GM23338 (cell line): Measurements from ENCODE around the gene CAMSAP1. TPM values are rescaled to one million over a fixed set of nuclear protein-coding genes. Genes with fewer than 3 reads are reported as not detected.

ENCODE experiments used
- ATAC-seq: fragments of 200-7000 bp; cut with Tn5 transposase; 3 replicates; pipeline ENCODE4 v1.9.1; 2020
- DNase-seq: peaks from one replicate; pipeline ENCODE4 v3.0.0-alpha.2; 2015; ENCODE audit warnings: low spot score
- H2AFZ ChIP-seq: fragments of 200-600 bp; sonication (generic); 2 replicates; pipeline ENCODE4 v1.8.0; 2016; ENCODE audit warnings: antibody characterized with exemption, mild to moderate bottlenecking, moderate library complexity
- H3F3A ChIP-seq: fragments of 200-600 bp; sonication (generic); replicated peaks from 2 replicates; pipeline ENCODE4 v1.8.0; 2017; ENCODE audit warnings: antibody characterized with exemption, mixed run types, low read depth
- H3K27ac ChIP-seq: fragments of 200-600 bp; sonication (generic); 2 replicates; pipeline ENCODE4 v1.6.1; 2016; ENCODE audit warnings: low read depth
- H3K27me3 ChIP-seq: fragments of 200-600 bp; sonication (generic); 2 replicates; pipeline ENCODE4 v1.8.0; 2016; ENCODE audit warnings: mild to moderate bottlenecking, mixed run types, moderate library complexity; ENCODE audit not compliant: insufficient read depth
- H3K36me3 ChIP-seq: fragments of 200-600 bp; sonication (generic); 2 replicates; pipeline ENCODE4 v1.8.0; 2016; ENCODE audit warnings: mild to moderate bottlenecking; ENCODE audit not compliant: insufficient read depth
- H3K4me1 ChIP-seq: fragments of 200-600 bp; sonication (generic); 2 replicates; pipeline ENCODE4 v1.8.0; 2016; ENCODE audit warnings: mild to moderate bottlenecking, moderate library complexity; ENCODE audit not compliant: insufficient read depth
- H3K4me2 ChIP-seq: fragments of 200-600 bp; sonication (generic); 2 replicates; pipeline ENCODE4 v1.7.1; 2017; ENCODE audit warnings: mixed run types
- H3K4me3 ChIP-seq: fragments of 200-600 bp; sonication (generic); 2 replicates; pipeline ENCODE4 v1.6.1; 2016; ENCODE audit warnings: mixed run types
- H3K79me2 ChIP-seq: fragments of 200-600 bp; sonication (generic); replicated peaks from 2 replicates; pipeline ENCODE4 v1.8.0; 2017; ENCODE audit warnings: mild to moderate bottlenecking; ENCODE audit not compliant: insufficient read depth
- H3K9me2 ChIP-seq: fragments of 200-600 bp; sonication (generic); 2 replicates; pipeline ENCODE4 v1.8.0; 2017; ENCODE audit not compliant: insufficient read depth
- H4K20me1 ChIP-seq: fragments of 200-600 bp; sonication (generic); replicated peaks from 2 replicates; pipeline ENCODE4 v1.8.0; 2017; ENCODE audit warnings: mild to moderate bottlenecking; ENCODE audit not compliant: insufficient read depth
- H3K27ac Mint-ChIP-seq: 2 replicates; pipeline ENCODE4 v1.8.0; 2020; ENCODE audit warnings: inconsistent platforms, mild to moderate bottlenecking, moderate library complexity, mixed read lengths
- H3K27me3 Mint-ChIP-seq: 3 replicates; pipeline ENCODE4 v1.8.0; 2022; ENCODE audit warnings: low read depth, mild to moderate bottlenecking, moderate library complexity, mixed read lengths, inconsistent platforms; ENCODE audit not compliant: insufficient read depth, poor library complexity
- H3K36me3 Mint-ChIP-seq: 3 replicates; pipeline ENCODE4 v1.8.0; 2021; ENCODE audit warnings: low read depth, mild to moderate bottlenecking, inconsistent platforms, moderate library complexity, mixed read lengths
- H3K4me1 Mint-ChIP-seq: 3 replicates; pipeline ENCODE4 v1.8.0; 2020; ENCODE audit warnings: mild to moderate bottlenecking, inconsistent platforms, mixed read lengths
- H3K4me3 Mint-ChIP-seq: 3 replicates; pipeline ENCODE4 v1.8.0; 2021; ENCODE audit warnings: moderate library complexity, mild to moderate bottlenecking, inconsistent platforms, mixed read lengths
- H3K9me3 Mint-ChIP-seq: 3 replicates; pipeline ENCODE4 v1.8.0; 2020; ENCODE audit warnings: moderate library complexity, mild to moderate bottlenecking, inconsistent platforms, mixed read lengths
- CREB1 ChIP-seq: fragments of 250-450 bp; sonication (Bioruptor Pico); IDR thresholded peaks from 2 replicates; pipeline ENCODE4 v1.5.0; 2020; ENCODE audit warnings: low read depth, mild to moderate bottlenecking, moderate library complexity
- EZH2 ChIP-seq: fragments of 200-600 bp; sonication (generic); IDR thresholded peaks from one replicate; pipeline ENCODE4 v1.8.0; 2017; ENCODE audit warnings: antibody characterized with exemption, mild to moderate bottlenecking, low read depth; ENCODE audit not compliant: unreplicated experiment
- EZH2phosphoT487 ChIP-seq: fragments of 200-600 bp; sonication (generic); IDR thresholded peaks from one replicate; pipeline ENCODE4 v1.8.1; 2018; ENCODE audit warnings: antibody characterized with exemption; ENCODE audit not compliant: unreplicated experiment
- JUNB ChIP-seq: IDR thresholded peaks from one replicate; pipeline ENCODE4 v1.6.1; 2016; ENCODE audit warnings: antibody characterized with exemption; ENCODE audit not compliant: unreplicated experiment
- NANOG ChIP-seq: IDR thresholded peaks from 2 replicates; pipeline ENCODE4 v1.6.1; 2016; ENCODE audit warnings: antibody characterized with exemption, borderline replicate concordance
- POLR2AphosphoS5 ChIP-seq: IDR thresholded peaks from 2 replicates; pipeline ENCODE4 v1.6.1; 2016; ENCODE audit warnings: antibody characterized with exemption, low read depth
- ZNF114 ChIP-seq: fragments of 250-450 bp; sonication (Bioruptor Pico); IDR thresholded peaks from 2 replicates; pipeline ENCODE4 v1.5.0; 2020; ENCODE audit warnings: mild to moderate bottlenecking, moderate library complexity
- ZNF331 ChIP-seq: fragments of 250-450 bp; sonication (Bioruptor Pico); IDR thresholded peaks from 2 replicates; pipeline ENCODE4 v1.5.0; 2020; ENCODE audit warnings: low read depth, mild to moderate bottlenecking, moderate library complexity
- polyA plus RNA-seq: library from polyadenylated mRNA; unstranded; fragments of >200 nt; fragmentation: Nextera tagmentation; extraction: Ambion mirVana; gene quantifications from 2 replicates; pipeline ENCODE4 v1.2.1, GENCODE V29; 2016
- total RNA-seq: library from RNA; depleted of rRNA; stranded (reverse); fragments of >200 nt; shearing (Covaris generic); gene quantifications from 2 replicates; pipeline ENCODE4 v1.2.3, GENCODE V29; 2014
- TF ChIP-seq, protein P1 (sequence below), 2 experiments: fragments of 200-600 bp in 1 of 2; sonication (generic) in 1 of 2; conservative IDR thresholded peaks; 2 replicates each; pipeline versions ENCODE4 v1.5.1 to v1.6.1; 2016 to 2017; ENCODE audit warnings: antibody characterized with exemption in 2 of 2, low read depth in 2 of 2, mild to moderate bottlenecking in 2 of 2, moderate library complexity in 1 of 2
- TF ChIP-seq, protein P2 (sequence below): IDR thresholded peaks from 2 replicates; pipeline ENCODE4 v1.6.1; 2016; ENCODE audit warnings: antibody characterized with exemption
- TF ChIP-seq, protein P3 (sequence below): IDR thresholded peaks from one replicate; pipeline ENCODE4 v1.6.1; 2018; ENCODE audit warnings: antibody characterized with exemption; ENCODE audit not compliant: unreplicated experiment

The CAMSAP1 gene
- total and polyA plus RNA-seq, 2 experiments from 2014 or later = 6.9 to 75.4 TPM

DNA sequence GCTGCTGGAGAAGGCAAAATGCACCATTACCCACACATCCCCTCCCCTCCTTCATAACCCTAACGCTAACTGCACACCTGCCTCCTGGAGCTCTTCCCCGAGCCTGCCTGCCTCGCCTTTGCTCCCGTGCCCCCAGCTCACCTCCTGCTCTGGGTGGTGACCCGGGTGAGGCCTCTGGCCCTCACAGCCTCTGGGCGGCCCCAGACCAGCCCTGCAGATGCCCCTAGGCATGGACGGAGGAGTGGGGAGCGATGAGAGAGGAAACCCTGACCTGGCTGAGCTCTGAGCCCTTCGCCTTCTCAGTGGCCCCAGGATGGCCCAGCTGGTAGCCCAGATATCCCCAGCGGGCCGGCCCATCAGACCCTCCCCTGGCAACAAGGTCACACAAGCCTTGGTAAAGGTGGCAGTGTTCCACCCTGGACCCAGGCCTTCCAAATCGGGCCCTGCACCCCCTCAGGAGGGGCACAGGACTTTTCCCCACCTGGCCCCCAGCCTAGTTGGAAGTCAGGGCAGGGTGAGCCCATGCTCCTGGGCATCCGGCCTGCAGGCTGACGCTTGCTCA is 14.5 kb upstream of the CAMSAP1 start (continued):
- TF ChIP-seq, protein P1, sequence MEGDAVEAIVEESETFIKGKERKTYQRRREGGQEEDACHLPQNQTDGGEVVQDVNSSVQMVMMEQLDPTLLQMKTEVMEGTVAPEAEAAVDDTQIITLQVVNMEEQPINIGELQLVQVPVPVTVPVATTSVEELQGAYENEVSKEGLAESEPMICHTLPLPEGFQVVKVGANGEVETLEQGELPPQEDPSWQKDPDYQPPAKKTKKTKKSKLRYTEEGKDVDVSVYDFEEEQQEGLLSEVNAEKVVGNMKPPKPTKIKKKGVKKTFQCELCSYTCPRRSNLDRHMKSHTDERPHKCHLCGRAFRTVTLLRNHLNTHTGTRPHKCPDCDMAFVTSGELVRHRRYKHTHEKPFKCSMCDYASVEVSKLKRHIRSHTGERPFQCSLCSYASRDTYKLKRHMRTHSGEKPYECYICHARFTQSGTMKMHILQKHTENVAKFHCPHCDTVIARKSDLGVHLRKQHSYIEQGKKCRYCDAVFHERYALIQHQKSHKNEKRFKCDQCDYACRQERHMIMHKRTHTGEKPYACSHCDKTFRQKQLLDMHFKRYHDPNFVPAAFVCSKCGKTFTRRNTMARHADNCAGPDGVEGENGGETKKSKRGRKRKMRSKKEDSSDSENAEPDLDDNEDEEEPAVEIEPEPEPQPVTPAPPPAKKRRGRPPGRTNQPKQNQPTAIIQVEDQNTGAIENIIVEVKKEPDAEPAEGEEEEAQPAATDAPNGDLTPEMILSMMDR (conservative IDR thresholded peaks at IDR 0.05; ENCODE audit: low read depth in 2 of 2) = no peak
- TF ChIP-seq, protein P2, sequence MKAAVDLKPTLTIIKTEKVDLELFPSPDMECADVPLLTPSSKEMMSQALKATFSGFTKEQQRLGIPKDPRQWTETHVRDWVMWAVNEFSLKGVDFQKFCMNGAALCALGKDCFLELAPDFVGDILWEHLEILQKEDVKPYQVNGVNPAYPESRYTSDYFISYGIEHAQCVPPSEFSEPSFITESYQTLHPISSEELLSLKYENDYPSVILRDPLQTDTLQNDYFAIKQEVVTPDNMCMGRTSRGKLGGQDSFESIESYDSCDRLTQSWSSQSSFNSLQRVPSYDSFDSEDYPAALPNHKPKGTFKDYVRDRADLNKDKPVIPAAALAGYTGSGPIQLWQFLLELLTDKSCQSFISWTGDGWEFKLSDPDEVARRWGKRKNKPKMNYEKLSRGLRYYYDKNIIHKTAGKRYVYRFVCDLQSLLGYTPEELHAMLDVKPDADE = no peak
- TF ChIP-seq CREB1 (CRISPR knock-in tag) (no peak), ZNF114 (CRISPR knock-in tag) (no peak), ZNF331 (no peak), JUNB (no peak), POLR2AphosphoS5 (no peak), EZH2phosphoT487 (no peak), NANOG (no peak)
- TF ChIP-seq, protein P3, sequence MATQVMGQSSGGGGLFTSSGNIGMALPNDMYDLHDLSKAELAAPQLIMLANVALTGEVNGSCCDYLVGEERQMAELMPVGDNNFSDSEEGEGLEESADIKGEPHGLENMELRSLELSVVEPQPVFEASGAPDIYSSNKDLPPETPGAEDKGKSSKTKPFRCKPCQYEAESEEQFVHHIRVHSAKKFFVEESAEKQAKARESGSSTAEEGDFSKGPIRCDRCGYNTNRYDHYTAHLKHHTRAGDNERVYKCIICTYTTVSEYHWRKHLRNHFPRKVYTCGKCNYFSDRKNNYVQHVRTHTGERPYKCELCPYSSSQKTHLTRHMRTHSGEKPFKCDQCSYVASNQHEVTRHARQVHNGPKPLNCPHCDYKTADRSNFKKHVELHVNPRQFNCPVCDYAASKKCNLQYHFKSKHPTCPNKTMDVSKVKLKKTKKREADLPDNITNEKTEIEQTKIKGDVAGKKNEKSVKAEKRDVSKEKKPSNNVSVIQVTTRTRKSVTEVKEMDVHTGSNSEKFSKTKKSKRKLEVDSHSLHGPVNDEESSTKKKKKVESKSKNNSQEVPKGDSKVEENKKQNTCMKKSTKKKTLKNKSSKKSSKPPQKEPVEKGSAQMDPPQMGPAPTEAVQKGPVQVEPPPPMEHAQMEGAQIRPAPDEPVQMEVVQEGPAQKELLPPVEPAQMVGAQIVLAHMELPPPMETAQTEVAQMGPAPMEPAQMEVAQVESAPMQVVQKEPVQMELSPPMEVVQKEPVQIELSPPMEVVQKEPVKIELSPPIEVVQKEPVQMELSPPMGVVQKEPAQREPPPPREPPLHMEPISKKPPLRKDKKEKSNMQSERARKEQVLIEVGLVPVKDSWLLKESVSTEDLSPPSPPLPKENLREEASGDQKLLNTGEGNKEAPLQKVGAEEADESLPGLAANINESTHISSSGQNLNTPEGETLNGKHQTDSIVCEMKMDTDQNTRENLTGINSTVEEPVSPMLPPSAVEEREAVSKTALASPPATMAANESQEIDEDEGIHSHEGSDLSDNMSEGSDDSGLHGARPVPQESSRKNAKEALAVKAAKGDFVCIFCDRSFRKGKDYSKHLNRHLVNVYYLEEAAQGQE = no peak

DNA sequence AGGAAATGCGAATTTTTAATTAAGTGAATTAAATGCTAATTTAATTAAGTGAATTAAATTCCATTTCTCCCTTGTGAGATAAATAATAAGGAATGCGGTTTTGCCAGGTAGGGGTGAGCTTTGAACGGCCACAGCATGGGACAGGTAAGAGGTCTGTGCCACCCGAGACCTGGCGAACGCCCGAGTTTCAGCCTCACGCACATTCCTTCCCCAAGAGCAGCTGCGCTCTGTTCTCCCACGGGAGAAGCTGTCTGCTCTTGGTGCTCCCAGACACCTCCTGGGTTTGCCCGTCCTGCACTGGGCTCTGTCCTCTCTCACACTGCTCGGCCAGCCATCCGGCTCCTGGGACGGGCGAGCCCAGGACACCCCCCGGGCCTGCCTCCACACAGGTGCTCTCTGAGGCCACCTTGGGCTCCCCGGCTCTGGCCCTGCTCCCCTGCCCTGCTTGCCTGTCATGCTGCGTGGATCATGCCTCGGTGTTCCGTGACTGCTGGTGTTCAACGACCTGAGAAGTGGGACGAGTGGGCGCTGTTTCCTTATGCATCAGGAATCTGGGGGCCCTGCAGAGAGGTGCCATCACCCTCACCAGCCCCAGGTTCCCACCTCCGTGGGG is 13.7 kb upstream of the CAMSAP1 start:
- Histone ChIP-seq H3K27ac (no peak overlapping the region), H3F3A (0 out of 2 replicates have a peak, but pooled peaks cover 2% of the 10 kb centered on the region), H3K4me2 (no peak overlapping the region), H2AFZ (no peak overlapping the region), H3K4me3 (no peak overlapping the region), H3K9me2 (no peaks in the 10 kb centered on the region), H4K20me1 (no peaks in the 10 kb centered on the region), H3K36me3 (peaks cover 14% of the 10 kb centered on the region), H3K4me1 (no peaks in the 10 kb centered on the region), H3K79me2 (no peaks in the 10 kb centered on the region), H3K27me3 (0 out of 2 replicates have a peak, but pooled peaks cover 6% of the 10 kb centered on the region)
- Mint-ChIP-seq H3K9me3 (peaks cover 41% of the 10 kb centered on the region), H3K27me3 (peaks cover 24% of the 10 kb centered on the region), H3K36me3 (peaks cover 47% of the 10 kb centered on the region), H3K4me3 (no peak overlapping the region), H3K4me1 (peaks cover 5% of the 10 kb centered on the region; the same call in 1 of the 3 replicates), H3K27ac (no peak overlapping the region)
- ATAC-seq (no peak; the same call in 2 of the 3 replicates), DNase-seq (no peak)
- TF ChIP-seq EZH2phosphoT487 = no peak
- TF ChIP-seq NANOG = no peak
- no peak for TF ChIP-seq EZH2
- no peak for TF ChIP-seq CREB1 (CRISPR knock-in tag)
- TF ChIP-seq, protein P3 = no peak
- TF ChIP-seq, protein P1 (conservative IDR thresholded peaks at IDR 0.05; ENCODE audit: low read depth in 2 of 2) = no peak
- TF ChIP-seq ZNF331 = no peak
